ENCODE measurements around the gene GAL3ST2. TPM values are rescaled to one million over a fixed set of nuclear protein-coding genes. Genes with fewer than 3 reads are reported as not detected.
A peak's percentile ranks its signal among the peaks of the same experiment; 100 is the strongest.
"Not testable (repeated sequence)": the region's sequence is repeated elsewhere in the genome, so short reads cannot be mapped to it uniquely, and the experiment has no call there.

GAL3ST2 gene
- total RNA-seq, 2 donors from 2014 or later: 0.49 to 2.2 TPM

GRCh38 chr2:241802421-241803318 is 26.0 kb downstream of the GAL3ST2 start:
- no peak for DNase-seq (ENCODE audit: low spot score)
- ATAC-seq (ENCODE audit: insufficient number of reproducible peaks, low FRiP score, low read depth): no peak
- peak overlapping the region; percentile 71 for H3K4me3 ChIP-seq
- no peaks in the 10 kb centered on the region for H3K9me3 ChIP-seq
- H3K36me3 ChIP-seq: no peaks in the 10 kb centered on the region
- no peaks in the 10 kb centered on the region for H3K27me3 ChIP-seq (replicated peaks; ENCODE audit: insufficient read depth)
- TF ChIP-seq CTCF (IDR thresholded peaks at IDR 0.05): no peak
- peaks cover 3 to 24% of the 10 kb centered on the region in 2 donors for H3K4me1 ChIP-seq (ENCODE audit: control insufficient read depth in 1 of 2, low read depth in 2 of 2)
- H3K27ac ChIP-seq: no peak overlapping the region

GRCh38 chr2:241803387-241804325 is 27.0 kb downstream of the GAL3ST2 start:
- Histone ChIP-seq H3K27ac (no peak overlapping the region), H3K27me3 (replicated peaks; ENCODE audit: insufficient read depth) (no peaks in the 10 kb centered on the region), H3K36me3 (no peaks in the 10 kb centered on the region), H3K4me3 (peak overlapping the region; percentile 71), H3K4me1 (ENCODE audit: control insufficient read depth in 1 of 2, low read depth in 2 of 2) (peaks cover 3 to 24% of the 10 kb centered on the region in 2 donors), H3K9me3 (no peaks in the 10 kb centered on the region)
- ATAC-seq (ENCODE audit: insufficient number of reproducible peaks, low FRiP score, low read depth) (no peak), DNase-seq (ENCODE audit: low spot score) (no peak)
- TF ChIP-seq CTCF (IDR thresholded peaks at IDR 0.05): no peak

GRCh38 chr2:241804326-241805229 is 28.0 kb downstream of the GAL3ST2 start:
- no peaks in the 10 kb centered on the region for H3K27me3 ChIP-seq (replicated peaks; ENCODE audit: insufficient read depth)
- no peaks in the 10 kb centered on the region for H3K9me3 ChIP-seq
- ATAC-seq (ENCODE audit: insufficient number of reproducible peaks, low FRiP score, low read depth) (no peak), DNase-seq (ENCODE audit: low spot score) (no peak)
- no peak for TF ChIP-seq CTCF (IDR thresholded peaks at IDR 0.05)
- peaks cover 3 to 24% of the 10 kb centered on the region in 2 donors for H3K4me1 ChIP-seq (ENCODE audit: control insufficient read depth in 1 of 2, low read depth in 2 of 2)
- no peaks in the 10 kb centered on the region for H3K36me3 ChIP-seq
- H3K27ac ChIP-seq: no peak overlapping the region
- H3K4me3 ChIP-seq: peak overlapping the region; percentile 71

- H3K27ac ChIP-seq; H3K36me3 ChIP-seq; ATAC-seq (ENCODE audit: insufficient number of reproducible peaks, low FRiP score, low read depth); DNase-seq (ENCODE audit: low spot score); H3K4me3 ChIP-seq; H3K9me3 ChIP-seq; H3K27me3 ChIP-seq (replicated peaks; ENCODE audit: insufficient read depth): not testable (repeated sequence)
- peaks cover 3 to 40% of the 10 kb centered on the region in 2 donors for H3K4me1 ChIP-seq (ENCODE audit: control insufficient read depth in 1 of 2, low read depth in 2 of 2)
These were observed 29.6 kb downstream of the GAL3ST2 start for GRCh38 chr2:241806217-241806616.

GRCh38 chr2:241808051-241808720 is 31.6 kb downstream of the GAL3ST2 start:
- ATAC-seq (ENCODE audit: insufficient number of reproducible peaks, low FRiP score, low read depth) (no peak), DNase-seq (ENCODE audit: low spot score) (no peak)
- H3K4me1 ChIP-seq (ENCODE audit: control insufficient read depth in 1 of 2, low read depth in 2 of 2): peaks cover 3 to 36% of the 10 kb centered on the region in 2 donors
- H3K9me3 ChIP-seq: no peaks in the 10 kb centered on the region
- H3K27me3 ChIP-seq (replicated peaks; ENCODE audit: insufficient read depth): no peaks in the 10 kb centered on the region
- no peak overlapping the region for H3K4me3 ChIP-seq
- no peaks in the 10 kb centered on the region for H3K36me3 ChIP-seq
- TF ChIP-seq CTCF (IDR thresholded peaks at IDR 0.05): no peak
- H3K27ac ChIP-seq: no peak overlapping the region

All from thoracic aorta (tissue), 2 donors.